ENCODE results near the gene ZNF117.
"Not testable (repeated sequence)": the region's sequence is repeated elsewhere in the genome, so short reads cannot be mapped to it uniquely, and the experiment has no call there.

DNA sequence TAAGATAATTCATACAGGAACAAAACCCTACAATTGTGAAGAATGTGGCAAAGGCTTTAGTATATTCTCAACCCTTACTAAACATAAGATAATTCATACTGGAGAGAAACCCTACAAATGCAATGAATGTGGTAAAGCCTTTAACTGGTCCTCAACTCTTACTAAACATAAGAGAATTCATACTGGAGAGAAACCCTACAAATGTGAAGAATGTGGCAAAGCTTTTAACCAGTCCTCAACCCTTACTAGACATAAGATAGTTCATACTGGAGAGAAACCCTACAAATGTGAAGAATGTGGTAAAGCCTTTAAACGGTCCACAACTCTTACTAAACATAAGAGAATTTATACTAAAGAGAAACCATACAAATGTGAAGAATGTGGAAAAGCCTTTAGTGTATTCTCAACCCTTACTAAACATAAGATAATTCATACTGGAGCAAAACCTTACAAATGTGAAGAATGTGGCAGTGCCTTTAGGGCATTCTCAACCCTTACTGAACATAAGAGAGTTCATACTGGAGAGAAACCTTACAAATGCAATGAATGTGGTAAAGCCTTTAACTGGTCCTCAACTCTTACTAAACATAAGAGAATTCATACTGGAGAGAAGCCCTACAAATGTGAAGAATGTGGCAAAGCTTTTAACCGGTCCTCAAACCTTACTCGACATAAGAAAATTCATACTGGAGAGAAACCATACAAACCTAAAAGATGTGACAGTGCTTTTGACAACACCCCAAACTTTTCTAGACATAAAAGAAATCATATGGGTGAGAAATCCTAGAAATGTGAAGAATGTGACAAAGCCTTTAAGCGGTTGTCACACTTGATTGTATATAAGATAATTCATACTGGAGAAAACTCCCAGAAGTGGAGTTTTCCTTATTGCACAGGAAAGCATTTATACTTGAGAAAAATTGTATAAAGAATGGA is 62.3 kb downstream of the ZNF117 start:
- not testable (repeated sequence) for TF ChIP-seq JUND (IDR thresholded peaks at IDR 0.05; ENCODE audit: low read length); CTCF (IDR thresholded peaks at IDR 0.05; ENCODE audit: control extremely low read depth in 1 of 3, insufficient read depth in 1 of 3, low read depth in 1 of 3, low read length in 3 of 3); GABPA (IDR thresholded peaks at IDR 0.05; ENCODE audit: borderline replicate concordance, insufficient read depth, low read length); RXRA (IDR thresholded peaks at IDR 0.05; ENCODE audit: insufficient read depth, low read depth, low read length); MAX (IDR thresholded peaks at IDR 0.05)
